ENCODE results near the gene CYBC1. TPM values are rescaled to one million over a fixed set of nuclear protein-coding genes. Genes with fewer than 3 reads are reported as not detected.

CYBC1 gene
- total and polyA plus RNA-seq, 2 of the 4 experiments (the other 2 are of a cell fraction): 75.1 to 76.7 TPM

DNA sequence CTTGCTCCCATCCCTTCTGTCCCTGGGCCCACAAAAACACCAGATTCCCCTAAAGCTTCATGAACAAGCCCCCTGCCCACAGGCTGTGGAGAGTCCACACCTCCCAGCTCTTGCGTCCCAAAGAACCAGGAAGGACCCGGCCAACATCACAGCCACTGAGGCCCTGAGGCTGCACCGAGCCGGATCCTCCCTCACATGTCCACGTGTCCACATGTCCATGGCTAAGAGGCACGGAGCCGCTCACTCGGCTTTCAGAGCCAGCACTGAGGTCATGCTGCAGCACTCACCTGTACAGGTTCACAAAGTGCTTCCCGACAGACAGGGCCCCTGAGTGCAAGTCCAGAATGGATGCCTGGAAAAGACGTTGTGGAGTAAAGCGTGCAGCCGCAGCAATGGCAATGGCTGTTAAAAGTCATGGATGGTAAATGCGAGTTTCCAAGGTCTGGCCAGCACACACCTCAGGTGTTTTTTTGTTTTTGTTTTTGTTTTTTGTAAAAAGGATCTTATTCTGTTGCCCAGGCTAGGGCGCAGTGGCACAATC is 44.4 kb downstream of the CYBC1 start:
- ChIA-PET CTCF (no interaction called here), POLR2A (ENCODE audit: unreplicated experiment) (no interaction called here)
- no peak overlapping the region for H3K27ac ChIP-seq (ENCODE audit: insufficient read depth, low read length)
- H2AK9ac ChIP-seq (replicated peaks; ENCODE audit: low read depth, low read length, poor library complexity): no peak overlapping the region
- H4K20me1 ChIP-seq (ENCODE audit: insufficient read depth, low read length): no peaks in the 10 kb centered on the region; the same call in 1 of the 2 replicates
- H2BK20ac ChIP-seq (ENCODE audit: low read depth, low read length): no peak overlapping the region
- H3K79me1 ChIP-seq (ENCODE audit: low read depth in 1 of 2, low read length in 2 of 2): no peaks in the 10 kb centered on the region; a peak in 1 of 4 replicates
- TF ChIP-seq NFE2L2 (IDR thresholded peaks at IDR 0.05; ENCODE audit: low read depth, low read length) (no peak), SMC3 (IDR thresholded peaks at IDR 0.05; ENCODE audit: low read depth, low read length) (no peak), RCOR1 (IDR thresholded peaks at IDR 0.05; ENCODE audit: insufficient replicate concordance, low read length) (no peak), MAFK (IDR thresholded peaks at IDR 0.05; ENCODE audit: low read depth, low read length) (no peak), POLR2A (IDR thresholded peaks at IDR 0.05; ENCODE audit: low read depth, low read length) (no peak), FOS (IDR thresholded peaks at IDR 0.05; ENCODE audit: low read depth, low read length) (no peak), MAZ (IDR thresholded peaks at IDR 0.05; ENCODE audit: borderline replicate concordance, low read depth, low read length) (no peak), CHD1 (IDR thresholded peaks at IDR 0.05; ENCODE audit: low read depth, low read length) (no peak), CEBPB (IDR thresholded peaks at IDR 0.05; ENCODE audit: low read depth, low read length) (no peak), RFX5 (IDR thresholded peaks at IDR 0.05; ENCODE audit: low read depth, low read length) (no peak), RAD21 (IDR thresholded peaks at IDR 0.05; ENCODE audit: low read length) (no peak), BHLHE40 (IDR thresholded peaks at IDR 0.05; ENCODE audit: low read depth, low read length) (no peak), MXI1 (IDR thresholded peaks at IDR 0.05; ENCODE audit: borderline replicate concordance, low read depth, low read length) (no peak)
- TF ChIP-seq, protein P1, sequence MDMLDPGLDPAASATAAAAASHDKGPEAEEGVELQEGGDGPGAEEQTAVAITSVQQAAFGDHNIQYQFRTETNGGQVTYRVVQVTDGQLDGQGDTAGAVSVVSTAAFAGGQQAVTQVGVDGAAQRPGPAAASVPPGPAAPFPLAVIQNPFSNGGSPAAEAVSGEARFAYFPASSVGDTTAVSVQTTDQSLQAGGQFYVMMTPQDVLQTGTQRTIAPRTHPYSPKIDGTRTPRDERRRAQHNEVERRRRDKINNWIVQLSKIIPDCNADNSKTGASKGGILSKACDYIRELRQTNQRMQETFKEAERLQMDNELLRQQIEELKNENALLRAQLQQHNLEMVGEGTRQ (IDR thresholded peaks at IDR 0.05; ENCODE audit: low read depth, low read length): no peak
- TF ChIP-seq, protein P2, sequence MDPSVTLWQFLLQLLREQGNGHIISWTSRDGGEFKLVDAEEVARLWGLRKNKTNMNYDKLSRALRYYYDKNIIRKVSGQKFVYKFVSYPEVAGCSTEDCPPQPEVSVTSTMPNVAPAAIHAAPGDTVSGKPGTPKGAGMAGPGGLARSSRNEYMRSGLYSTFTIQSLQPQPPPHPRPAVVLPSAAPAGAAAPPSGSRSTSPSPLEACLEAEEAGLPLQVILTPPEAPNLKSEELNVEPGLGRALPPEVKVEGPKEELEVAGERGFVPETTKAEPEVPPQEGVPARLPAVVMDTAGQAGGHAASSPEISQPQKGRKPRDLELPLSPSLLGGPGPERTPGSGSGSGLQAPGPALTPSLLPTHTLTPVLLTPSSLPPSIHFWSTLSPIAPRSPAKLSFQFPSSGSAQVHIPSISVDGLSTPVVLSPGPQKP (IDR thresholded peaks at IDR 0.05; ENCODE audit: borderline replicate concordance, low read depth, low read length): no peak
- TF ChIP-seq, protein P3, sequence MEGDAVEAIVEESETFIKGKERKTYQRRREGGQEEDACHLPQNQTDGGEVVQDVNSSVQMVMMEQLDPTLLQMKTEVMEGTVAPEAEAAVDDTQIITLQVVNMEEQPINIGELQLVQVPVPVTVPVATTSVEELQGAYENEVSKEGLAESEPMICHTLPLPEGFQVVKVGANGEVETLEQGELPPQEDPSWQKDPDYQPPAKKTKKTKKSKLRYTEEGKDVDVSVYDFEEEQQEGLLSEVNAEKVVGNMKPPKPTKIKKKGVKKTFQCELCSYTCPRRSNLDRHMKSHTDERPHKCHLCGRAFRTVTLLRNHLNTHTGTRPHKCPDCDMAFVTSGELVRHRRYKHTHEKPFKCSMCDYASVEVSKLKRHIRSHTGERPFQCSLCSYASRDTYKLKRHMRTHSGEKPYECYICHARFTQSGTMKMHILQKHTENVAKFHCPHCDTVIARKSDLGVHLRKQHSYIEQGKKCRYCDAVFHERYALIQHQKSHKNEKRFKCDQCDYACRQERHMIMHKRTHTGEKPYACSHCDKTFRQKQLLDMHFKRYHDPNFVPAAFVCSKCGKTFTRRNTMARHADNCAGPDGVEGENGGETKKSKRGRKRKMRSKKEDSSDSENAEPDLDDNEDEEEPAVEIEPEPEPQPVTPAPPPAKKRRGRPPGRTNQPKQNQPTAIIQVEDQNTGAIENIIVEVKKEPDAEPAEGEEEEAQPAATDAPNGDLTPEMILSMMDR (conservative IDR thresholded peaks at IDR 0.05; ENCODE audit: low read depth, low read length): no peak
- H3K14ac ChIP-seq (replicated peaks; ENCODE audit: low read depth, low read length): no peak overlapping the region
- H3K23ac ChIP-seq (ENCODE audit: low read depth, low read length): no peak overlapping the region
- in situ Hi-C loops (cut with MboI; ENCODE audit: low sequenced_read_pairs) (loop anchor here (5.0 kb wide), 1 partner anchor 54 kb away; no protein-coding TSS in a partner anchor), dilution Hi-C loops (cut with HindIII; ENCODE audit: low sequenced_read_pairs, unreplicated experiment) (no loop called here), intact Hi-C loops (cut with micrococcal nuclease) (no loop called here)
- no peak overlapping the region for H3K9ac ChIP-seq (ENCODE audit: low read depth, low read length)
- WGBS, 2 experiments (ENCODE audit: extremely low coverage in 2 of 2, insufficient read length in 1 of 2): 95% methylated on average over 10 of the region's 14 CpGs; no CpG with 5 or more reads in 1 of the 2 experiments
- H2BK15ac ChIP-seq (ENCODE audit: low read depth, low read length): no peak overlapping the region
- H3K36me3 ChIP-seq (ENCODE audit: control insufficient read depth, insufficient read depth, low read length): peaks cover 5% of the 10 kb centered on the region; the same call in 1 of the 2 replicates
- no peak overlapping the region for H3K18ac ChIP-seq (ENCODE audit: low read depth, low read length)
- no peak overlapping the region for H2AK5ac ChIP-seq (ENCODE audit: low read depth, low read length)
- no peaks in the 10 kb centered on the region for H3K9me1 ChIP-seq (ENCODE audit: insufficient read depth, low read length)
- no peak overlapping the region for H4K91ac ChIP-seq (ENCODE audit: insufficient read depth, low read depth, low read length)
- H3K4me3 ChIP-seq (ENCODE audit: insufficient read depth, low read depth, low read length): no peak overlapping the region
- H3K56ac ChIP-seq (ENCODE audit: extremely low read depth, insufficient read depth, low read length): no peak overlapping the region
- H2AFZ ChIP-seq (replicated peaks; ENCODE audit: low read length, poor library complexity): no peak overlapping the region
- no peak overlapping the region for H2BK120ac ChIP-seq (ENCODE audit: low read depth, low read length)
- H4K5ac ChIP-seq (ENCODE audit: low read depth, low read length): no peak overlapping the region
- H3K27me3 ChIP-seq (ENCODE audit: control insufficient read depth, insufficient read depth, low read length): no peaks in the 10 kb centered on the region
- H3K4me1 ChIP-seq (ENCODE audit: control insufficient read depth, insufficient read depth, low read length): no peaks in the 10 kb centered on the region
- no peaks in the 10 kb centered on the region for H3K9me3 ChIP-seq (ENCODE audit: control insufficient read depth, insufficient read depth, low read length)
- no peak overlapping the region for H4K8ac ChIP-seq (ENCODE audit: low read depth in 2 of 2, low read length in 2 of 2)
- H3K4ac ChIP-seq (ENCODE audit: low read depth, low read length): no peak overlapping the region
- no peak for DNase-seq
- no peak for ATAC-seq (ENCODE audit: low read depth)
- no peak overlapping the region for H3K4me2 ChIP-seq (ENCODE audit: low read depth, low read length)
- no peak overlapping the region for H2BK5ac ChIP-seq (ENCODE audit: low read depth, low read length, poor library complexity, severe bottlenecking)
- no TSS peak for BruUV-seq (replicated peaks)

Data from IMR-90 (cell line).